GM23338 (cell line): ENCODE results near the gene LRRC73.

Source experiments
- EZH2 ChIP-seq: fragments of 200-600 bp; sonication (generic); IDR thresholded peaks from one replicate; pipeline ENCODE4 v1.8.0; 2017; ENCODE audit warnings: antibody characterized with exemption, mild to moderate bottlenecking, low read depth; ENCODE audit not compliant: unreplicated experiment
- TF ChIP-seq, protein P1 (sequence below), 2 experiments: fragments of 200-600 bp in 1 of 2; sonication (generic) in 1 of 2; conservative IDR thresholded peaks; 2 replicates each; pipeline versions ENCODE4 v1.5.1 to v1.6.1; 2016 to 2017; ENCODE audit warnings: antibody characterized with exemption in 2 of 2, low read depth in 2 of 2, mild to moderate bottlenecking in 2 of 2, moderate library complexity in 1 of 2
- TF ChIP-seq, protein P2 (sequence below): IDR thresholded peaks from one replicate; pipeline ENCODE4 v1.6.1; 2018; ENCODE audit warnings: antibody characterized with exemption; ENCODE audit not compliant: unreplicated experiment

DNA sequence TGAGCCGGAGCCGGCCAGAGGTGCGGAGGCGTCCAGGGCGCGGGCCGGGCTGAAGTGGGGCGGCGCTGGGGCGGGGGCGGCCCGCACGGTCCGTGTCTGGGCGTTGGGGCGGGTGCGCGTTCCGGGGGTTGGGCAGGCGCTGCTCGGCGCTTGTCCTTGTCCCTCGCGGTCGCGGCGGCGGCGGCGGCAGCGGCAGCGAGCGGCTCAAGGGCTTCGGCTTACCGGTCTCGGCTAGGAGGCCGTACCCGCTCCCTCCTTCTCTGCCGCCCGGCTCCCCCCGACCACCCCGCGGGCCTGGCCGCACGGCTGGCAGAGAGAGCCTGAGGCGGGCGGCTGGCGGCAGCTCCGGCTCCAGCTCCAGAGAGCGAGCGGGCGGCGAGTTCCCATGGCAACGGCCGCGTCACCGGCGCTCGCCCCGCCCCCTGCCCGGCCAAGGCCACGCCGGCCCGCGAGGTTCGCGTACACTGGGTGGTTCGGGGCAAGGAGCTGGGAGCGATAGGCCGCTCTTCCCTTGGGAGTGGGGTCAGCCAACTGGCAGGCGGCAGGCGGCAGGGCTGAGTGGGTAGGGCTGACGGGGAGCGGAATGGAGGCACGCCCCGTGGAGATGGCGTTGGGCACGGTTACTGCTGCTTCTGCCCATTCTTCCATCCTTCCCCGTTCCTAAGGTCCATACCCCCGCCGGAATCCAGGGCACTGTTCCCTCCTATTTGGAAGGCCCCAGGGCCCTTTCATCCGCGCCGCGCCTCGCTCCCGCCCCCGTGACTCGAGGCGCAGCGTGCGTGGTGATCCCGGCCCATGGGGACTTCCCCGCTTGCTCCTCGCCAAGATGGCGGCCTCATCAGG is at the start of gene LRRC73:
- TF ChIP-seq, protein P1, sequence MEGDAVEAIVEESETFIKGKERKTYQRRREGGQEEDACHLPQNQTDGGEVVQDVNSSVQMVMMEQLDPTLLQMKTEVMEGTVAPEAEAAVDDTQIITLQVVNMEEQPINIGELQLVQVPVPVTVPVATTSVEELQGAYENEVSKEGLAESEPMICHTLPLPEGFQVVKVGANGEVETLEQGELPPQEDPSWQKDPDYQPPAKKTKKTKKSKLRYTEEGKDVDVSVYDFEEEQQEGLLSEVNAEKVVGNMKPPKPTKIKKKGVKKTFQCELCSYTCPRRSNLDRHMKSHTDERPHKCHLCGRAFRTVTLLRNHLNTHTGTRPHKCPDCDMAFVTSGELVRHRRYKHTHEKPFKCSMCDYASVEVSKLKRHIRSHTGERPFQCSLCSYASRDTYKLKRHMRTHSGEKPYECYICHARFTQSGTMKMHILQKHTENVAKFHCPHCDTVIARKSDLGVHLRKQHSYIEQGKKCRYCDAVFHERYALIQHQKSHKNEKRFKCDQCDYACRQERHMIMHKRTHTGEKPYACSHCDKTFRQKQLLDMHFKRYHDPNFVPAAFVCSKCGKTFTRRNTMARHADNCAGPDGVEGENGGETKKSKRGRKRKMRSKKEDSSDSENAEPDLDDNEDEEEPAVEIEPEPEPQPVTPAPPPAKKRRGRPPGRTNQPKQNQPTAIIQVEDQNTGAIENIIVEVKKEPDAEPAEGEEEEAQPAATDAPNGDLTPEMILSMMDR (conservative IDR thresholded peaks at IDR 0.05; ENCODE audit: low read depth in 2 of 2), result no peak
- TF ChIP-seq EZH2, result no peak
- TF ChIP-seq, protein P2, sequence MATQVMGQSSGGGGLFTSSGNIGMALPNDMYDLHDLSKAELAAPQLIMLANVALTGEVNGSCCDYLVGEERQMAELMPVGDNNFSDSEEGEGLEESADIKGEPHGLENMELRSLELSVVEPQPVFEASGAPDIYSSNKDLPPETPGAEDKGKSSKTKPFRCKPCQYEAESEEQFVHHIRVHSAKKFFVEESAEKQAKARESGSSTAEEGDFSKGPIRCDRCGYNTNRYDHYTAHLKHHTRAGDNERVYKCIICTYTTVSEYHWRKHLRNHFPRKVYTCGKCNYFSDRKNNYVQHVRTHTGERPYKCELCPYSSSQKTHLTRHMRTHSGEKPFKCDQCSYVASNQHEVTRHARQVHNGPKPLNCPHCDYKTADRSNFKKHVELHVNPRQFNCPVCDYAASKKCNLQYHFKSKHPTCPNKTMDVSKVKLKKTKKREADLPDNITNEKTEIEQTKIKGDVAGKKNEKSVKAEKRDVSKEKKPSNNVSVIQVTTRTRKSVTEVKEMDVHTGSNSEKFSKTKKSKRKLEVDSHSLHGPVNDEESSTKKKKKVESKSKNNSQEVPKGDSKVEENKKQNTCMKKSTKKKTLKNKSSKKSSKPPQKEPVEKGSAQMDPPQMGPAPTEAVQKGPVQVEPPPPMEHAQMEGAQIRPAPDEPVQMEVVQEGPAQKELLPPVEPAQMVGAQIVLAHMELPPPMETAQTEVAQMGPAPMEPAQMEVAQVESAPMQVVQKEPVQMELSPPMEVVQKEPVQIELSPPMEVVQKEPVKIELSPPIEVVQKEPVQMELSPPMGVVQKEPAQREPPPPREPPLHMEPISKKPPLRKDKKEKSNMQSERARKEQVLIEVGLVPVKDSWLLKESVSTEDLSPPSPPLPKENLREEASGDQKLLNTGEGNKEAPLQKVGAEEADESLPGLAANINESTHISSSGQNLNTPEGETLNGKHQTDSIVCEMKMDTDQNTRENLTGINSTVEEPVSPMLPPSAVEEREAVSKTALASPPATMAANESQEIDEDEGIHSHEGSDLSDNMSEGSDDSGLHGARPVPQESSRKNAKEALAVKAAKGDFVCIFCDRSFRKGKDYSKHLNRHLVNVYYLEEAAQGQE, result no peak
